WTC11 (cell line): ENCODE results near the gene ACTRT2. TPM values are rescaled to one million over a fixed set of nuclear protein-coding genes. Genes with fewer than 3 reads are reported as not detected.

ENCODE experiments used
- ATAC-seq: fragments of 200-7000 bp; cut with Tn5 transposase; 2 replicates; pipeline ENCODE4 v1.10.0; 2021; ENCODE audit warnings: mild to moderate bottlenecking, moderate library complexity
- CTCF ChIA-PET: fragments of 300-600 bp; sonication (Branson Sonifier 250); formaldehyde crosslinking; loops from one replicate; lab custom pipeline; 2021; ENCODE audit warnings: antibody characterized with exemption; lab: Charles Lee
- POLR2A ChIA-PET: fragments of 350-600 bp; sonication (Branson Sonifier 250); formaldehyde crosslinking; loops from one replicate; lab custom pipeline; 2021; ENCODE audit warnings: antibody characterized with exemption; lab: Charles Lee
- DNase-seq: peaks from one replicate; pipeline ENCODE4 v3.0.0; 2021; ENCODE audit warnings: low spot score
- H3K27ac Mint-ChIP-seq: 2 replicates; pipeline ENCODE4 v1.8.0; 2021; ENCODE audit warnings: mixed read lengths
- H3K27me3 Mint-ChIP-seq: 2 replicates; pipeline ENCODE4 v1.8.0; 2021; ENCODE audit warnings: low read depth, mild to moderate bottlenecking, moderate library complexity, mixed read lengths
- H3K36me3 Mint-ChIP-seq: 2 replicates; pipeline ENCODE4 v1.8.0; 2021; ENCODE audit warnings: mixed read lengths
- H3K4me1 Mint-ChIP-seq: 2 replicates; pipeline ENCODE4 v1.8.0; 2022; ENCODE audit warnings: mixed read lengths
- H3K4me3 Mint-ChIP-seq: 2 replicates; pipeline ENCODE4 v1.8.0; 2021; ENCODE audit warnings: mild to moderate bottlenecking, moderate library complexity, mixed read lengths
- H3K9me3 Mint-ChIP-seq: 2 replicates; pipeline ENCODE4 v1.8.0; 2021; ENCODE audit warnings: mixed read lengths
- ATF2 ChIP-seq: sonication (generic); formaldehyde crosslinking; IDR thresholded peaks from 2 replicates; pipeline ENCODE4 v1.8.1; 2022; ENCODE audit warnings: low read depth, missing genetic modification reagents, borderline replicate concordance
- ATF3 ChIP-seq: sonication (generic); formaldehyde crosslinking; conservative IDR thresholded peaks from 2 replicates; pipeline ENCODE4 v1.8.1; 2022; ENCODE audit warnings: mild to moderate bottlenecking, missing genetic modification reagents
- ESRRA ChIP-seq: sonication (generic); formaldehyde crosslinking; IDR thresholded peaks from 2 replicates; pipeline ENCODE4 v1.8.1; 2022; ENCODE audit warnings: mild to moderate bottlenecking, missing genetic modification reagents, borderline replicate concordance
- GABPB1 ChIP-seq: sonication (generic); formaldehyde crosslinking; IDR thresholded peaks from 2 replicates; pipeline ENCODE4 v1.8.1; 2023; ENCODE audit warnings: mild to moderate bottlenecking, missing genetic modification reagents
- JUN ChIP-seq: sonication (generic); formaldehyde crosslinking; IDR thresholded peaks from 2 replicates; pipeline ENCODE4 v1.8.0; 2023; ENCODE audit warnings: mild to moderate bottlenecking, missing genetic modification reagents
- MXD4 ChIP-seq: fragments of 250-450 bp; sonication (Bioruptor Pico); IDR thresholded peaks from 2 replicates; pipeline ENCODE4 v1.8.0; 2021; ENCODE audit warnings: mild to moderate bottlenecking, moderate library complexity, borderline replicate concordance
- SMAD3 ChIP-seq: sonication (generic); formaldehyde crosslinking; IDR thresholded peaks from 2 replicates; pipeline ENCODE4 v1.8.0; 2022; ENCODE audit warnings: missing genetic modification reagents, mild to moderate bottlenecking, borderline replicate concordance
- ZNF121 ChIP-seq: sonication (generic); formaldehyde crosslinking; IDR thresholded peaks from 2 replicates; pipeline ENCODE4 v1.8.0; 2023; ENCODE audit warnings: missing genetic modification reagents
- total RNA-seq: library from RNA; stranded (reverse); gene quantifications from 3 replicates; pipeline ENCODE4 v1.2.3, GENCODE V29; 2021
- TF ChIP-seq, protein P1 (sequence below): fragments of 250-450 bp; sonication (Bioruptor Pico); IDR thresholded peaks from 2 replicates; pipeline ENCODE4 v1.9.0; 2021; ENCODE audit warnings: mild to moderate bottlenecking, borderline replicate concordance
- TF ChIP-seq, protein P2 (sequence below): fragments of 250-450 bp; sonication (Bioruptor Pico); IDR thresholded peaks from 2 replicates; pipeline ENCODE4 v1.8.0; 2021; ENCODE audit warnings: mild to moderate bottlenecking
- TF ChIP-seq, protein P3 (sequence below): sonication (generic); formaldehyde crosslinking; IDR thresholded peaks from 2 replicates; pipeline ENCODE4 v1.8.1; 2023; ENCODE audit warnings: mild to moderate bottlenecking, missing genetic modification reagents
- TF ChIP-seq, protein P4 (sequence below): sonication (generic); formaldehyde crosslinking; IDR thresholded peaks from 2 replicates; pipeline ENCODE4 v1.8.1; 2022; ENCODE audit warnings: mild to moderate bottlenecking, moderate library complexity, missing genetic modification reagents

The ACTRT2 gene
- total RNA-seq, 1 experiment from 2014 or later = not detected

DNA sequence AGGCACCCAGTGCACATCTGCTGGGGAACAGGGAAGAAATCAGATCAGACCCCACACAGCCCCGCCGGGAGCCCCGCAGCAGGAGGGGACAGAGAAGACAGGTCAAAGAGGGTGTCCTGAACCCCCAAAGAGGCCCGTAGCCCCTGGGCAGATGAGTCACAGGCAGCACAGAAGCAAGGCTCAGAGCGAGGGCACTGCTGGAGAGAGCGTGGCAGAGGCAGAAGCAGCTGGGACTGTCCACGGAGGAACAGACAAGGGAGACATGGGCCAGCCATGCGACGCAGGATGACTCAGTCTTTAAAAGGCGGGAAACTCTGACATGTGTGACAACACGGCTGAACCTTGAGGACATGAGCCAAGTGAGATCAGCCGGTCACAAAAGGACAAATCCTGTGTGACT, 33.2 kb downstream of the ACTRT2 start (continued):
- TF ChIP-seq, protein P1, sequence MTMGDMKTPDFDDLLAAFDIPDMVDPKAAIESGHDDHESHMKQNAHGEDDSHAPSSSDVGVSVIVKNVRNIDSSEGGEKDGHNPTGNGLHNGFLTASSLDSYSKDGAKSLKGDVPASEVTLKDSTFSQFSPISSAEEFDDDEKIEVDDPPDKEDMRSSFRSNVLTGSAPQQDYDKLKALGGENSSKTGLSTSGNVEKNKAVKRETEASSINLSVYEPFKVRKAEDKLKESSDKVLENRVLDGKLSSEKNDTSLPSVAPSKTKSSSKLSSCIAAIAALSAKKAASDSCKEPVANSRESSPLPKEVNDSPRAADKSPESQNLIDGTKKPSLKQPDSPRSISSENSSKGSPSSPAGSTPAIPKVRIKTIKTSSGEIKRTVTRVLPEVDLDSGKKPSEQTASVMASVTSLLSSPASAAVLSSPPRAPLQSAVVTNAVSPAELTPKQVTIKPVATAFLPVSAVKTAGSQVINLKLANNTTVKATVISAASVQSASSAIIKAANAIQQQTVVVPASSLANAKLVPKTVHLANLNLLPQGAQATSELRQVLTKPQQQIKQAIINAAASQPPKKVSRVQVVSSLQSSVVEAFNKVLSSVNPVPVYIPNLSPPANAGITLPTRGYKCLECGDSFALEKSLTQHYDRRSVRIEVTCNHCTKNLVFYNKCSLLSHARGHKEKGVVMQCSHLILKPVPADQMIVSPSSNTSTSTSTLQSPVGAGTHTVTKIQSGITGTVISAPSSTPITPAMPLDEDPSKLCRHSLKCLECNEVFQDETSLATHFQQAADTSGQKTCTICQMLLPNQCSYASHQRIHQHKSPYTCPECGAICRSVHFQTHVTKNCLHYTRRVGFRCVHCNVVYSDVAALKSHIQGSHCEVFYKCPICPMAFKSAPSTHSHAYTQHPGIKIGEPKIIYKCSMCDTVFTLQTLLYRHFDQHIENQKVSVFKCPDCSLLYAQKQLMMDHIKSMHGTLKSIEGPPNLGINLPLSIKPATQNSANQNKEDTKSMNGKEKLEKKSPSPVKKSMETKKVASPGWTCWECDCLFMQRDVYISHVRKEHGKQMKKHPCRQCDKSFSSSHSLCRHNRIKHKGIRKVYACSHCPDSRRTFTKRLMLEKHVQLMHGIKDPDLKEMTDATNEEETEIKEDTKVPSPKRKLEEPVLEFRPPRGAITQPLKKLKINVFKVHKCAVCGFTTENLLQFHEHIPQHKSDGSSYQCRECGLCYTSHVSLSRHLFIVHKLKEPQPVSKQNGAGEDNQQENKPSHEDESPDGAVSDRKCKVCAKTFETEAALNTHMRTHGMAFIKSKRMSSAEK (CRISPR knock-in tag) = no peak
- TF ChIP-seq JUN (CRISPR knock-in tag) = no peak
- TF ChIP-seq MXD4 (CRISPR knock-in tag) = no peak
- TF ChIP-seq, all 79 proteins: peak for 0

- H3K4me1 Mint-ChIP-seq = no peaks in the 10 kb centered on the region
- no peaks in the 10 kb centered on the region for H3K36me3 Mint-ChIP-seq
- TF ChIP-seq, protein P2, sequence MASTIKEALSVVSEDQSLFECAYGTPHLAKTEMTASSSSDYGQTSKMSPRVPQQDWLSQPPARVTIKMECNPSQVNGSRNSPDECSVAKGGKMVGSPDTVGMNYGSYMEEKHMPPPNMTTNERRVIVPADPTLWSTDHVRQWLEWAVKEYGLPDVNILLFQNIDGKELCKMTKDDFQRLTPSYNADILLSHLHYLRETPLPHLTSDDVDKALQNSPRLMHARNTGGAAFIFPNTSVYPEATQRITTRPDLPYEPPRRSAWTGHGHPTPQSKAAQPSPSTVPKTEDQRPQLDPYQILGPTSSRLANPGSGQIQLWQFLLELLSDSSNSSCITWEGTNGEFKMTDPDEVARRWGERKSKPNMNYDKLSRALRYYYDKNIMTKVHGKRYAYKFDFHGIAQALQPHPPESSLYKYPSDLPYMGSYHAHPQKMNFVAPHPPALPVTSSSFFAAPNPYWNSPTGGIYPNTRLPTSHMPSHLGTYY = no peak
- TF ChIP-seq SMAD3 (no peak), ZNF121 (CRISPR knock-in tag) (no peak)
- TF ChIP-seq, all 79 proteins: peak for 0
- Mint-ChIP-seq H3K9me3 (peaks cover 16% of the 10 kb centered on the region), H3K27ac (no peak overlapping the region), H3K4me3 (no peak overlapping the region), H3K27me3 (peaks cover 41% of the 10 kb centered on the region)
- POLR2A ChIA-PET = no interaction called here
- DNase-seq (no peak), ATAC-seq (no peak)
- CTCF ChIA-PET = no interaction called here
Observed at GRCh38 chr1:3055051-3055450, 33.8 kb downstream of the ACTRT2 start.

- CTCF ChIA-PET = no interaction called here
- Mint-ChIP-seq H3K27ac (no peak overlapping the region), H3K9me3 (peaks cover 16% of the 10 kb centered on the region)
Observed at GRCh38 chr1:3056641-3057040, 35.4 kb downstream of the ACTRT2 start.

DNA sequence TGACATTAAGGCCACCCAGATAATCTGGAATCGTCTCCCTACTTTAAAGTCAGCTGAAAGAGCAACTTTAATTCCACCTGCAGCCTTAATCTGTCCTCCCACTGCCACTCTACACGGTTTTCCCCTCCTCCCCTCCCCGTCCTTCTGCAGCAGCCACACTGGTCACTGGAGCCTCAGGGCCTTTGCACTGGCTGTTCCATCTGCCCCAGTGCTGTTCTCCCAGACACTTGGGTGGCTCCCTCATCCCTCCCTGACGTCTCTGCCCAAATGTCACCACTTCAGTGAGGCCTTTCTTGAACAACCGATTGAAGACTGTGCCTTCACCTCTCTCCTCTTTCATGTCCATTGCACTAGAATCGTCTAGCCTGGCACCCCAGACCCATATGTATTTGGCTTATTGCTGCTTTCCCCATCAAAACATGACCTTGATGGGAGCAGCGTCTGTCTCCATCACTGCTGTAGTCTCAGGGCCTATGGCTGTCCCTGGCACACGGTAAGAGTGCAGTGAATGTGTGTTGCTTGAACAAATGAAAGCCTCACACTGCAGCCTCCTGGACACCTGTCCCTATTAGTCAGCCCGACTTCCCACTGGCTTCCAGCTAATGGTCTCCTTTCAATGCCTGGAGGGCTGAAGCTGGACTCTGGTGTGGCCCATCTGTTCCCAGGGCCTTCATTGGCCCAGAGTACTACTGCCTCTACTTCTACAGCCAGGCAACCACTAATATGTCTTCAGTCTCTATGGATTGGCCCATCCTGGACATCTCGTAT, 37.2 kb downstream of the ACTRT2 start:
- CTCF ChIA-PET = no interaction called here
- Mint-ChIP-seq H3K4me1 (peaks cover 7% of the 10 kb centered on the region; the same call in 1 of the 2 replicates), H3K9me3 (0 out of 2 replicates have a peak, but pooled peaks cover 5% of the 10 kb centered on the region), H3K27ac (no peak overlapping the region), H3K27me3 (peaks cover 67% of the 10 kb centered on the region), H3K4me3 (no peak overlapping the region), H3K36me3 (no peaks in the 10 kb centered on the region)
- no peak for ATAC-seq
- POLR2A ChIA-PET = no interaction called here
- no peak for DNase-seq
- TF ChIP-seq, protein P3, sequence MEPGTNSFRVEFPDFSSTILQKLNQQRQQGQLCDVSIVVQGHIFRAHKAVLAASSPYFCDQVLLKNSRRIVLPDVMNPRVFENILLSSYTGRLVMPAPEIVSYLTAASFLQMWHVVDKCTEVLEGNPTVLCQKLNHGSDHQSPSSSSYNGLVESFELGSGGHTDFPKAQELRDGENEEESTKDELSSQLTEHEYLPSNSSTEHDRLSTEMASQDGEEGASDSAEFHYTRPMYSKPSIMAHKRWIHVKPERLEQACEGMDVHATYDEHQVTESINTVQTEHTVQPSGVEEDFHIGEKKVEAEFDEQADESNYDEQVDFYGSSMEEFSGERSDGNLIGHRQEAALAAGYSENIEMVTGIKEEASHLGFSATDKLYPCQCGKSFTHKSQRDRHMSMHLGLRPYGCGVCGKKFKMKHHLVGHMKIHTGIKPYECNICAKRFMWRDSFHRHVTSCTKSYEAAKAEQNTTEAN (CRISPR knock-in tag) = no peak
- TF ChIP-seq, protein P4, sequence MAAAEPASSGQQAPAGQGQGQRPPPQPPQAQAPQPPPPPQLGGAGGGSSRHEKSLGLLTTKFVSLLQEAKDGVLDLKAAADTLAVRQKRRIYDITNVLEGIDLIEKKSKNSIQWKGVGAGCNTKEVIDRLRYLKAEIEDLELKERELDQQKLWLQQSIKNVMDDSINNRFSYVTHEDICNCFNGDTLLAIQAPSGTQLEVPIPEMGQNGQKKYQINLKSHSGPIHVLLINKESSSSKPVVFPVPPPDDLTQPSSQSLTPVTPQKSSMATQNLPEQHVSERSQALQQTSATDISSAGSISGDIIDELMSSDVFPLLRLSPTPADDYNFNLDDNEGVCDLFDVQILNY (CRISPR knock-in tag) = no peak
- TF ChIP-seq GABPB1 (CRISPR knock-in tag) (no peak), ESRRA (CRISPR knock-in tag) (no peak), ATF2 (CRISPR knock-in tag) (no peak)

More at GRCh38 chr1:3056641-3057040, 35.4 kb downstream of the ACTRT2 start:
- no peak for TF ChIP-seq ATF3 (CRISPR knock-in tag)
- Mint-ChIP-seq H3K4me1 (0 out of 2 replicates have a peak, but pooled peaks cover 4% of the 10 kb centered on the region), H3K36me3 (no peaks in the 10 kb centered on the region), H3K27me3 (peaks cover 55% of the 10 kb centered on the region), H3K4me3 (no peak overlapping the region)
- no peak for ATAC-seq
- no peak for DNase-seq
- POLR2A ChIA-PET = no interaction called here
